Activated T-cell treated with anti-CD3 and anti-CD28 coated beads, Interleukin-2, amount 50 U/mL, for 1 hour (primary cell): ENCODE data around the gene HLA-DPA1.

Experiments used
- DNase-seq: peaks from one replicate; pipeline ENCODE4 v3.0.0-alpha.2; 2020

Gene HLA-DPA1

GRCh38 chr6:33014841-33015634, 58.4 kb downstream of the HLA-DPA1 start:
- no peak for DNase-seq
